ENCODE data around the gene ANKRD10. TPM values are rescaled to one million over a fixed set of nuclear protein-coding genes. Genes with fewer than 3 reads are reported as not detected.

The ANKRD10 gene
- total RNA-seq, 1 experiment from 2014 or later = 159 TPM

- Mint-ChIP-seq H3K4me1 (no peaks in the 10 kb centered on the region), H3K27me3 (ENCODE audit: low read depth) (no peaks in the 10 kb centered on the region; the same call in 1 of the 2 replicates), H3K9me3 (peaks cover 5 to 7% of the 10 kb centered on the region in 2 experiments), H3K36me3 (ENCODE audit: insufficient read depth in 1 of 3, low read depth in 3 of 3) (peaks cover 3 to 5% (median 3%) of the 10 kb centered on the region in 3 experiments; a peak in 5 of 7 replicates), H3K27ac (no peak overlapping the region), H3K4me3 (no peak overlapping the region)
- Histone ChIP-seq H2BK5ac (ENCODE audit: insufficient read length, low read length) (no peak overlapping the region), H2BK120ac (ENCODE audit: low read depth, low read length, poor library complexity, severe bottlenecking) (no peak overlapping the region), H3K9ac (ENCODE audit: extremely low read depth, insufficient read length, low read length) (no peak overlapping the region), H4K8ac (replicated peaks; ENCODE audit: insufficient read length, low read depth, low read length) (no peak overlapping the region), H3K18ac (ENCODE audit: insufficient read length, low read depth, low read length) (no peak overlapping the region), H3K27ac (ENCODE audit: insufficient read length, low read depth, low read length) (no peak overlapping the region), H3K23ac (ENCODE audit: insufficient read length, low read depth, low read length) (no peak overlapping the region), H3K23me2 (ENCODE audit: insufficient read length, low read depth, low read length, poor library complexity, severe bottlenecking) (no peaks in the 10 kb centered on the region), H3K79me2 (ENCODE audit: insufficient read depth, low read length) (no peaks in the 10 kb centered on the region), H4K91ac (ENCODE audit: insufficient read length, low read depth, low read length) (no peak overlapping the region), H4K5ac (ENCODE audit: insufficient read length, low read depth, low read length) (no peak overlapping the region), H2BK12ac (ENCODE audit: insufficient read length, low read depth, low read length) (no peak overlapping the region), H3K79me1 (ENCODE audit: insufficient read depth, low read depth, low read length, poor library complexity, severe bottlenecking) (no peaks in the 10 kb centered on the region), H2AFZ (ENCODE audit: low read length) (no peak overlapping the region), H3K56ac (ENCODE audit: insufficient read length, low read depth, low read length) (no peak overlapping the region), H3K9me3 (ENCODE audit: control insufficient read depth, low read depth, low read length) (no peaks in the 10 kb centered on the region), H3K14ac (ENCODE audit: insufficient read depth, low read length) (no peak overlapping the region), H3K27me3 (ENCODE audit: insufficient read depth, low read length) (no peaks in the 10 kb centered on the region), H3T11ph (ENCODE audit: low read length) (no peak overlapping the region), H3K4me1 (ENCODE audit: insufficient read depth, low read length) (no peaks in the 10 kb centered on the region), H3K4ac (ENCODE audit: low read depth, low read length) (no peak overlapping the region), H4K20me1 (ENCODE audit: control insufficient read depth, insufficient read depth, insufficient read length) (no peaks in the 10 kb centered on the region), H2BK20ac (ENCODE audit: low read depth, low read length, poor library complexity, severe bottlenecking) (no peak overlapping the region), H2AK5ac (ENCODE audit: insufficient read length, low read length) (no peak overlapping the region), H2BK15ac (ENCODE audit: low read depth, low read length) (no peak overlapping the region), H3K4me2 (ENCODE audit: insufficient read depth, insufficient read length, low read length) (no peak overlapping the region)
- TF ChIP-seq, protein P1, sequence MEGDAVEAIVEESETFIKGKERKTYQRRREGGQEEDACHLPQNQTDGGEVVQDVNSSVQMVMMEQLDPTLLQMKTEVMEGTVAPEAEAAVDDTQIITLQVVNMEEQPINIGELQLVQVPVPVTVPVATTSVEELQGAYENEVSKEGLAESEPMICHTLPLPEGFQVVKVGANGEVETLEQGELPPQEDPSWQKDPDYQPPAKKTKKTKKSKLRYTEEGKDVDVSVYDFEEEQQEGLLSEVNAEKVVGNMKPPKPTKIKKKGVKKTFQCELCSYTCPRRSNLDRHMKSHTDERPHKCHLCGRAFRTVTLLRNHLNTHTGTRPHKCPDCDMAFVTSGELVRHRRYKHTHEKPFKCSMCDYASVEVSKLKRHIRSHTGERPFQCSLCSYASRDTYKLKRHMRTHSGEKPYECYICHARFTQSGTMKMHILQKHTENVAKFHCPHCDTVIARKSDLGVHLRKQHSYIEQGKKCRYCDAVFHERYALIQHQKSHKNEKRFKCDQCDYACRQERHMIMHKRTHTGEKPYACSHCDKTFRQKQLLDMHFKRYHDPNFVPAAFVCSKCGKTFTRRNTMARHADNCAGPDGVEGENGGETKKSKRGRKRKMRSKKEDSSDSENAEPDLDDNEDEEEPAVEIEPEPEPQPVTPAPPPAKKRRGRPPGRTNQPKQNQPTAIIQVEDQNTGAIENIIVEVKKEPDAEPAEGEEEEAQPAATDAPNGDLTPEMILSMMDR (conservative IDR thresholded peaks at IDR 0.05) = no peak
- DNase-seq = no peak
- no CpG with 5 or more reads among the region's 14 CpGs for WGBS (ENCODE audit: extremely low coverage, insufficient read length, low lambda C conversion rate)
Measured at GRCh38 chr13:110953833-110954532, 39.1 kb upstream of the ANKRD10 start.
